ACC112 (cell line): ENCODE data around the gene ZNF584.
A peak's percentile ranks its signal among the peaks of the same experiment; 100 is the strongest.
"Not testable (repeated sequence)": the region's sequence is repeated elsewhere in the genome, so short reads cannot be mapped to it uniquely, and the experiment has no call there.

Source experiments
- H2AFZ ChIP-seq: fragments of 200-600 bp; sonication (generic); one replicate; pipeline ENCODE4 v1.6.0; 2017; ENCODE audit warnings: antibody characterized with exemption, low read length; ENCODE audit not compliant: unreplicated experiment
- H3K27ac ChIP-seq: fragments of 200-600 bp; sonication (generic); 2 replicates; pipeline ENCODE4 v1.5.1; 2014; ENCODE audit warnings: low read depth, mild to moderate bottlenecking, antibody characterized with exemption, low read length, moderate library complexity
- H3K27me3 ChIP-seq: fragments of 200-600 bp; sonication (generic); 2 replicates; pipeline ENCODE4 v1.6.1; 2014; ENCODE audit warnings: mild to moderate bottlenecking, antibody characterized with exemption, low read length, moderate library complexity, mixed read lengths; ENCODE audit not compliant: insufficient read depth
- H3K36me3 ChIP-seq: fragments of 200-600 bp; sonication (generic); 2 replicates; pipeline ENCODE4 v1.6.1; 2016; ENCODE audit warnings: mild to moderate bottlenecking, antibody characterized with exemption, low read length, moderate library complexity, mixed read lengths; ENCODE audit not compliant: insufficient read depth
- H3K4me1 ChIP-seq: fragments of 200-600 bp; sonication (generic); one replicate; pipeline ENCODE4 v1.6.1; 2016; ENCODE audit warnings: low read length, mixed read lengths; ENCODE audit not compliant: insufficient read depth, unreplicated experiment, control insufficient read depth
- H3K4me3 ChIP-seq: fragments of 200-600 bp; sonication (generic); 2 replicates; pipeline ENCODE4 v1.5.1; 2014; ENCODE audit warnings: mild to moderate bottlenecking, low read depth, low read length
- H3K79me2 ChIP-seq: fragments of 200-600 bp; sonication (generic); one replicate; pipeline ENCODE4 v1.6.0; 2016; ENCODE audit warnings: low read length; ENCODE audit not compliant: control insufficient read depth, unreplicated experiment, insufficient read depth

The ZNF584 gene

DNA sequence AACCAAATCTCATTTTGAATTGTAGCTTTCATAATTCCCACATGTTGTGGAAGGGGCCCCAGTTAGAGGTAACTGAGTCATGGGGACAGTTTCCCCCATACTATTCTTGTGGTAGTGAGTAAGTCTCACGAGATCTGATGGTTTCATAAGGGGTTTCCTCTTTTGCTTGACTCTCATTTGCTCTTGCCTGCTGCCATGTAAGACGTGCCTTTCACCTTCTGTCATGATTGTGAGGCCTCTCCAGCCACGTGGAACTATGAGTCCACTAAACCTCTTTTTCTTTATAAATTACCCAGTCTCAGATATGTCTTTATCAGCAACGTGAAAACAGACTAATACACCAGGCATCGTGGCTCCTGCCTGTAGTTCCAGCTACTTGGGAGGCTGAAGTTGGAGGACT lies 41.5 kb downstream of the ZNF584 start:
- not testable (repeated sequence) for H3K79me2 ChIP-seq, H3K36me3 ChIP-seq, H2AFZ ChIP-seq, H3K4me1 ChIP-seq, H3K27ac ChIP-seq, H3K27me3 ChIP-seq, H3K4me3 ChIP-seq

DNA sequence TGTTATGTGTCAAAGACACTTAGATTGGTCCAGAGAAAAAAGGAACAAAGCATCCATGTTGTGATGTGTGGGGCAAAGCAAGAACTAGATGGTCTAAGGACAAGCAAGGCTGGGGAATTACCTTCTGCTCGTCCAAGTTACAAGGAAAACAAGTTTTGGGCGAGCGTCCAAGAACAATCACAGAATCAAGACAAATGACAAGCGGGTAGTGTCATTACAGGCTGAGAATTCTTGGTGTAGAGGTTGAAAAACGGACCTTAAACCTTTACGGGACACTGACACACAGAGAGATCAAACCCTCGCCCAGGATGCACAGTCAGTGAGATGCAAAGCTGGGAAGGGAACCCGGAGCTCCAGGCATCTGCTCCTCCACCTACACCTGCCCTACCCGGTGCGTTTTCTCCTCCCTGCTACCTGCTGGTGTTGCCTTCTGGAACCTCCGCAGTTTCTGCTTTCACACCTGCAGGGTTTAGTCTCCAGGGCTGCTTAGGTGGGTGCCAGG lies 42.5 kb downstream of the ZNF584 start:
- H3K4me3 ChIP-seq: peak overlapping the region; percentile 82
- H3K27ac ChIP-seq: no peak overlapping the region
- H3K4me1 ChIP-seq: no peaks in the 10 kb centered on the region
- peak overlapping the region; percentile 88 for H2AFZ ChIP-seq
- no peaks in the 10 kb centered on the region for H3K36me3 ChIP-seq
- H3K27me3 ChIP-seq: peaks cover 3% of the 10 kb centered on the region; the same call in 1 of the 2 replicates
- no peaks in the 10 kb centered on the region for H3K79me2 ChIP-seq

DNA sequence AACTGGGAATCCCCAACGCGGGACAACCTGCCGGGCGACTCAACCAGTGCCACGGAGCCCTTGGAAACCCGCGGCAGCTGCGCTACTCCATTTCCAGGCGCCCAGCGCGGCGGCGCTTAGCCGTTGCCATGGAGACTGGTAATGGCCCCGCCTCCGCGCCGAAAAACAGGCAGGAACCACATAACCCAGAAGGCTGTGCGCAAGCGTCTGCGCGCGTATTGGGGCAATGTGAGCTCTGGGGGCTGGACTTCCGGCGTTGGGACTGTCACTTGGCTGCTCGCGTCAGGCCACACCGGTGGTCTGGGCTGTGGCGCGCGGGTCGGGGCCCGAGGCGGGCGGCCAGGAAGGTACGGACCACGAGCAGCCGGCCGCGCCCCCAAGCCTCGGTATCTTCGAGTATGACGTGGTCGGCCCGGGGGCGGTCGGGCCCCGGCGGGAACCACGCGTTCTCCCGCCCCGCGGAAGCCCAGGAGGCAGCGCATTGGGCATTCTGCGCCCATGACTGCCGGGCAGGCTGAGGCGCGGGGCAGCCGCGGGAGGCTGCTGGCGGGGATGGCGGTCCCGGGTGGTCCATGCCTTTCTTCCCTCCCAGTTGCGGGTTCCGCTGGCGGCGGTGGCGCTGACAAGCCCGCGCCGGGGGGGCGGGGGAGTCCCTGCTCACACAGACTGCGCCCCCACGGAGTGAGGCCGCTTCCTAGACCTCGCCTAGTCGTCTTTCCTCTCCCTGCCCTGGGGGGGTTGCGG lies 43.1 kb downstream of the ZNF584 start, which contains the start of gene ZNF324B:
Gene ZNF324B (plus strand): TSS at position 265 of the 744 bp plus-strand sequence. CDS start 2,080 bp downstream, outside the sequence.
- H3K79me2 ChIP-seq: no peaks in the 10 kb centered on the region
- H3K27ac ChIP-seq: no peak within 1 kb of the TSS
- peak within 1 kb of the TSS; percentile 82 for H3K4me3 ChIP-seq
- H3K4me1 ChIP-seq: no peaks in the 10 kb centered on the region
- peaks cover 3% of the 10 kb centered on the region; the same call in 1 of the 2 replicates for H3K27me3 ChIP-seq
- no peaks in the 10 kb centered on the region for H3K36me3 ChIP-seq
- peak within 1 kb of the TSS; percentile 88 for H2AFZ ChIP-seq

DNA sequence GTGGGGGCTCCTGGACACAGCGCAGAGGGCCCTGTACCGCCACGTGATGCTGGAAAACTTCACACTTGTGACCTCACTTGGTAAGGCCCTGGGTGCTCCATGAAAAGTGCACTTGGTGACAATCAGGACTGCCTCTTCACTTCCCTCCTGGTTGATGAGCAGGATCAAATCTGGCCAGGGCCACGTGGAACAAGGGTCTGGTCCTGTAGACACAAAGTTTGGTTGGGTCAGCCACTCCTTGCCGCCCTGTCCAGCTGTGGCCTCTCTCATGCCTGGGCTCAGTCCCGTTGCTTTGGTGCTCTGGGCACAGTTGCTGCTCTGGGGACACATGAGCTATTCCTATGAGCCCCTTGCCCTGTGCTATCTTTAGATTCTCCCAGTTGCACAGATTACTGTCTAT lies 45.3 kb downstream of the ZNF584 start:
- Histone ChIP-seq H3K36me3 (no peaks in the 10 kb centered on the region), H3K27ac (no peak overlapping the region), H3K4me1 (no peaks in the 10 kb centered on the region), H3K79me2 (no peaks in the 10 kb centered on the region), H3K4me3 (no peak overlapping the region), H3K27me3 (peaks cover 3% of the 10 kb centered on the region; the same call in 1 of the 2 replicates), H2AFZ (no peak overlapping the region)

DNA sequence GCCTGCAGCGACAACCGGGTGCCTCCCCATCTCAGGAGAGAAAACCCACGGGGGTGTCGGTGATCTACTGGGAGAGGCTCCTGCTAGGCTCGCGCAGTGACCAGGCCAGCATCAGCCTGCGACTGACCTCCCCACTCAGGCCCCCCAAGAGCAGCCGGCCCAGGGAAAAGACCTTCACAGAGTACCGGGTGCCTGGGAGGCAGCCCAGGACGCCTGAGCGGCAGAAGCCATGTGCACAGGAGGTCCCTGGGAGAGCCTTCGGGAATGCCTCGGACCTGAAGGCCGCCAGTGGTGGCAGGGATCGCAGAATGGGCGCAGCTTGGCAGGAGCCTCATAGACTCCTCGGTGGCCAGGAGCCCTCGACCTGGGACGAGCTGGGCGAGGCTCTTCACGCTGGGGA lies 46.9 kb downstream of the ZNF584 start:
- Histone ChIP-seq H3K27ac (no peak overlapping the region), H3K4me3 (no peak overlapping the region), H3K36me3 (no peaks in the 10 kb centered on the region)

DNA sequence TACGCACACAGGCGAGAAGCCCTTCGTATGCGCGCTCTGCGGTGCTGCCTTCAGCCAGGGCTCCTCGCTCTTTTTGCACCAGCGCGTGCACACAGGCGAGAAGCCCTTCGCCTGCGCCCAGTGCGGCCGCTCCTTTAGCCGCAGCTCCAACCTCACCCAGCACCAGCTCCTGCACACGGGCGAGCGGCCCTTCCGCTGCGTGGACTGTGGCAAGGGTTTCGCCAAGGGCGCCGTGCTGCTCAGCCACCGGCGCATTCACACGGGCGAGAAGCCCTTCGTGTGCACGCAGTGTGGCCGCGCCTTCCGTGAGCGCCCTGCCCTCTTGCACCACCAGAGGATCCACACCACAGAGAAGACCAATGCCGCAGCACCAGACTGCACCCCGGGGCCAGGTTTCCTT lies 47.7 kb downstream of the ZNF584 start:
- no peak overlapping the region for H3K27ac ChIP-seq
- no peaks in the 10 kb centered on the region for H3K36me3 ChIP-seq
- H3K79me2 ChIP-seq: no peaks in the 10 kb centered on the region
- no peak overlapping the region for H3K4me3 ChIP-seq
- H3K27me3 ChIP-seq: no peaks in the 10 kb centered on the region
- H2AFZ ChIP-seq: no peak overlapping the region
- H3K4me1 ChIP-seq: no peaks in the 10 kb centered on the region

More for the DNA sequence above, 46.9 kb downstream of the ZNF584 start:
- H3K27me3 ChIP-seq: peaks cover 3% of the 10 kb centered on the region; the same call in 1 of the 2 replicates
- no peaks in the 10 kb centered on the region for H3K79me2 ChIP-seq
- H2AFZ ChIP-seq: no peak overlapping the region
- no peaks in the 10 kb centered on the region for H3K4me1 ChIP-seq

DNA sequence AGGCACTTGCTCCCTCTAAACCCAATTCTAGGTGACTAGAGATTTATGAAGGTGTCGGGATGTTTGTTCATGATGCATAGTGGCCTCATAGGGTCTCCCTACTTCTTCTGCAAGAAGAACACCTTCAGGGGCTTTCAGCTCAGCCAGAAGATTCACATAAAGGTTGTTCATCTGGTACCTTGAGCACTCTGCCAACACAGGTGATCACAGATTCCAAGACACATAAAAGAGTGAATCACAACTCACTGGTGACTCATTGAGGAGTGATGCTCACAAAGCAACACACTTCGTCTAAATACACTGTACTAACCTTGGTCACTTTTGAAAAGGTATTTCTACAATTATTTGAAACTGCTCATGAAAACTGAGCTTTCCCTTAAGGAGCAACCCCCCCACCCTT lies 51.6 kb downstream of the ZNF584 start:
- Histone ChIP-seq H3K27ac (no peak overlapping the region), H3K79me2 (no peaks in the 10 kb centered on the region), H3K4me3 (no peak overlapping the region), H3K4me1 (no peaks in the 10 kb centered on the region), H3K27me3 (no peaks in the 10 kb centered on the region), H3K36me3 (no peaks in the 10 kb centered on the region), H2AFZ (no peak overlapping the region)

DNA sequence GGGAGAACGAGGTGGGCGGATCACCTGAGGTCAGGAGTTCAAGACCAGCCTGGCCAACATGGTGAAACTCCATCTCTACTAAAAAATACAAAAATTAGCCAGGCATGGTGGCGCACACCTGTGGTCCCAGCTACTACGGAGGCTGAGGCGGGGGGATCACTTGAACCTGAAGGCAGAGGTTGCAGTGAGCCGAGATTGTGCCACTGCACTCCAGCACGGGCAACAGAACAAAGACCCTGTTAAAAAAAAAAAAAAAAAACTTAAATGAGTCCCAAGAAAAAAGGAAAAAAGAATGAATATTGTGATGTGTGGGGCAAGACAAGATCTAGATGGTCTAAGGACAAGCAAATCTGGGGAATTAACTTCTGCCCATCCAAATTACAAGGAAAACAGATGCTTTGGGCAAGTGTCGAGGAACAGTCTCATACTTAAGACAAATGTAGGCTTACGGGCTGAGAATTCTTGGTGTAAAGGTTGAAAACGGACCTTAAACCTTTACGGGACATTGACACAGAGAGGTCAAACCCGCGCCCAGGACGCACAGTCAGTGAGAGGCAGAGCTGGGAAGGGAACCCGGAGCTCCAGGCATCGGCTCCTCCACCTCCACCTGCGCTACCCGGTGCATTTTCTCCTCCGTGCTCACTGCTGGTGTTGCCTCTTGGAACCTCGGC lies 57.8 kb downstream of the ZNF584 start:
- Histone ChIP-seq H3K36me3 (no peaks in the 10 kb centered on the region), H3K79me2 (peaks cover 9% of the 10 kb centered on the region), H2AFZ (peak overlapping the region; percentile 42), H3K27me3 (no peaks in the 10 kb centered on the region), H3K27ac (no peak overlapping the region), H3K4me1 (peaks cover 3% of the 10 kb centered on the region), H3K4me3 (peak overlapping the region; percentile 86)

DNA sequence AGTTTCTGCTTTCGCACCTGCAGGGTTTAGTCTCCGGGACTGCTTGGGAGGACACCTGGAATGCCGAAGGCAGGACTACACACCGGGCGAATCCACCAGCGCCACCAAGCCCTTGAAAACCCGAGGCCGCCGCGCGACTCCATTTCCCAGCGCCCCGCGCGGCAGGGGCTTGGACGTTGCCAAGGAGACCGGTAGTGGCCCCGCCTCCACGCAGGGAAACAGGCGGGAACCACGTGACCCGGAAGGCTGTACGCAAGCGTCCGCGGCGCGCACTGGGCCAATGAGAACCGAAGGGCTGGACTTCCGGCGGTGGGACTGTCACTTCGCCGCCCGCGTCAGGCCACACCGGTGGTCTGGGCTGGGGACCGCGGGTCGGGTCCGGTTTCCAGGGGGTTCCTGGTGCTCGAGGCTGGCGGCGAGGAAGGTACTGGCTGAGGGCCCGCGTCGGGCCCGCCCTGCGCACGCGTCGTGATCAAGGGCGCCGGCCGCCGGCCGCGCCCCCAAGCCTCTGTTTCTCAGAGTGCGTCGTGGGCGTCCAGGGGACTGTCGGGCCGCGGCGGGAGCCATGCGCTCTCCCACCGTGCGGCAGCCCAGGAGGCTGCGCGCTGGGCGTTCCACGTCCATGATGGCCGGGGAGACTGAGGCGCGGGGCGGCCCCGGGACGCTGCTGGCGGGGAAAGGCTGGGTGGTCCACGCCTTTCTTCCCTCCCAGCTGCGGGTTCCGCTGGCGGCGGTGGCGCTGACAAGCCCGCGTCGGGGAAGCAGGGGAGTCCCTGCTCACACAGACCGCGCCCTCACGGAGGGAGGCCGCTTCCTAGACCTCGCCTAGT lies 58.5 kb downstream of the ZNF584 start, which contains the start of gene ZNF324:
Gene ZNF324 (plus strand): TSS at position 321 of the 830 bp plus-strand sequence. CDS start 2,106 bp downstream, outside the sequence.
- peaks cover 3% of the 10 kb centered on the region for H3K4me1 ChIP-seq
- H2AFZ ChIP-seq: peak within 1 kb of the TSS; percentile 42
- peak within 1 kb of the TSS; percentile 57; the same call in 1 of the 2 replicates for H3K27ac ChIP-seq
- no peaks in the 10 kb centered on the region for H3K27me3 ChIP-seq
- no peaks in the 10 kb centered on the region for H3K36me3 ChIP-seq
- peaks cover 9% of the 10 kb centered on the region for H3K79me2 ChIP-seq
- peak within 1 kb of the TSS; percentile 86 for H3K4me3 ChIP-seq
